AG04450 (cell line): ENCODE measurements around the gene FZD4. TPM values are rescaled to one million over a fixed set of nuclear protein-coding genes. Genes with fewer than 3 reads are reported as not detected.
"Not testable (repeated sequence)": the region's sequence is repeated elsewhere in the genome, so short reads cannot be mapped to it uniquely, and the experiment has no call there.

ENCODE experiments used
- CTCF ChIA-PET: fragments of 300-600, 350-600 bp; formaldehyde crosslinking; extraction: SDS; loops from one replicate; lab custom pipeline; 2022; ENCODE audit warnings: antibody characterized with exemption, inconsistent platforms; lab: Charles Lee
- POLR2A ChIA-PET: fragments of 350-600 bp; formaldehyde crosslinking; extraction: SDS; loops from one replicate; lab custom pipeline; 2021; ENCODE audit warnings: antibody characterized with exemption, inconsistent platforms; lab: Yijun Ruan, JAX
- DNase-seq: peaks from one replicate; pipeline ENCODE4 v3.0.0-alpha.2; 2011; ENCODE audit warnings: low read depth, low spot score
- H3K27ac ChIP-seq: one replicate; pipeline ENCODE4 v1.5.1; 2012; ENCODE audit warnings: low read depth, low read length, control low read depth
- H3K27me3 ChIP-seq: one replicate; pipeline ENCODE4 v1.6.0; 2012; ENCODE audit warnings: low read length; ENCODE audit not compliant: control insufficient read depth, insufficient read depth
- H3K4me3 ChIP-seq: 2 replicates; pipeline ENCODE4 v1.5.1; 2011; ENCODE audit warnings: mild to moderate bottlenecking, low read depth, low read length, control low read depth
- H3K9me3 ChIP-seq: 2 replicates; pipeline ENCODE4 v1.5.1; 2012; ENCODE audit warnings: low read length; ENCODE audit not compliant: control insufficient read depth, insufficient read depth
- CTCF ChIP-seq: IDR thresholded peaks from 2 replicates; pipeline ENCODE4 v1.5.1; 2011; ENCODE audit warnings: low read depth, low read length, control low read depth, inconsistent platforms
- polyA plus RNA-seq: library from polyadenylated mRNA; depleted of rRNA; stranded (reverse); fragments of >200 nt; gene quantifications from 2 replicates; pipeline ENCODE4 v1.2.3, GENCODE V29; 2011

The FZD4 gene
- polyA plus RNA-seq, 1 experiment, result 5.3 TPM

- no peak for TF ChIP-seq CTCF
- CTCF ChIA-PET, result interaction anchor here (0.7 to 7.3 kb wide), 10 partner anchors 17 to 463 kb away, joined by 3 to 252 read pairs (median 4); no protein-coding TSS in a partner anchor
- Histone ChIP-seq H3K4me3 (no peak overlapping the region), H3K9me3 (no peaks in the 10 kb centered on the region), H3K27me3 (no peaks in the 10 kb centered on the region), H3K27ac (no peak overlapping the region)
- no peak for DNase-seq
- POLR2A ChIA-PET, result interaction anchor here (0.6 kb wide), 1 partner anchor 572 kb away, joined by 3 read pairs; no protein-coding TSS in a partner anchor
Observed at GRCh38 chr11:86918496-86918895, 36.7 kb downstream of the FZD4 start.

- ChIA-PET CTCF (interaction anchor here (1.1 to 7.3 kb wide), 7 partner anchors 22 to 557 kb away, joined by 4 to 252 read pairs (median 5); no protein-coding TSS in a partner anchor), POLR2A (no interaction called here)
- no peak for TF ChIP-seq CTCF
- Histone ChIP-seq H3K9me3 (no peaks in the 10 kb centered on the region), H3K27ac (no peak overlapping the region), H3K27me3 (no peaks in the 10 kb centered on the region), H3K4me3 (no peak overlapping the region)
- DNase-seq, result no peak
Observed at GRCh38 chr11:86917589-86917988, 37.6 kb downstream of the FZD4 start.

GRCh38 chr11:86916330-86916729 lies 38.9 kb downstream of the FZD4 start:
- H3K27me3 ChIP-seq, result no peaks in the 10 kb centered on the region
- H3K4me3 ChIP-seq, result no peak overlapping the region
- DNase-seq, result no peak
- H3K9me3 ChIP-seq, result peaks cover 3% of the 10 kb centered on the region; the same call in 1 of the 2 replicates
- ChIA-PET CTCF (interaction anchor here (0.7 to 7.3 kb wide), 4 partner anchors 10 to 556 kb away, joined by 3 to 252 read pairs (median 4); no protein-coding TSS in a partner anchor), POLR2A (no interaction called here)
- peak overlapping the region; percentile 63 for H3K27ac ChIP-seq
- TF ChIP-seq CTCF, result no peak

- CTCF ChIA-PET, result interaction anchor here (7.3 kb wide), 1 partner anchor 46 kb away, joined by 252 read pairs; no protein-coding TSS in a partner anchor
- DNase-seq, POLR2A ChIA-PET, H3K4me3 ChIP-seq, H3K27me3 ChIP-seq, H3K9me3 ChIP-seq, H3K27ac ChIP-seq: not testable (repeated sequence)
Observed at GRCh38 chr11:86915850-86916249, 39.3 kb downstream of the FZD4 start.

- no peak for DNase-seq
- Histone ChIP-seq H3K9me3 (peaks cover 3% of the 10 kb centered on the region; the same call in 1 of the 2 replicates), H3K27me3 (no peaks in the 10 kb centered on the region), H3K27ac (no peak overlapping the region), H3K4me3 (no peak overlapping the region)
- POLR2A ChIA-PET, result no interaction called here
- CTCF ChIA-PET, result interaction anchor here (7.3 kb wide), 1 partner anchor 45 kb away, joined by 252 read pairs; no protein-coding TSS in a partner anchor
- TF ChIP-seq CTCF, result no peak
Observed at GRCh38 chr11:86914865-86915519, 40.2 kb downstream of the FZD4 start.
